Peyer's patch (tissue), 4 donors: ENCODE data around the gene ZNF608. TPM values are rescaled to one million over a fixed set of nuclear protein-coding genes. Genes with fewer than 3 reads are reported as not detected.

Experiments used
- DNase-seq, 3 donors: peaks; one replicate each; pipeline ENCODE4 v3.0.0-alpha.2; 2017 to 2019
- H3K27ac ChIP-seq, 4 donors: fragments of 200-600 bp; sonication (generic); one replicate each; pipeline ENCODE4 v1.5.1; 2016 to 2019
- H3K27me3 ChIP-seq, 2 donors: fragments of 200-600 bp; sonication (generic); one replicate each; pipeline ENCODE4 v1.5.1; 2019
- H3K36me3 ChIP-seq, 3 donors: fragments of 200-600 bp; sonication (generic); one replicate each; pipeline ENCODE4 v1.5.1; 2016 to 2019
- H3K4me1 ChIP-seq, 4 donors: fragments of 200-600 bp; sonication (generic); one replicate each; pipeline ENCODE4 v1.5.1; 2016 to 2019
- H3K4me3 ChIP-seq, 4 donors: fragments of 200-600 bp; sonication (generic); 1 replicate in 3 of 4; 2 replicates in 1 of 4; pipeline ENCODE4 v1.5.1; 2016 to 2019; ENCODE audit warnings: mild to moderate bottlenecking in 1 of 4
- H3K9me3 ChIP-seq, 4 donors: fragments of 200-600 bp; sonication (generic); one replicate each; pipeline ENCODE4 v1.5.1; 2016 to 2019; ENCODE audit warnings: mild to moderate bottlenecking in 1 of 4
- POLR2A ChIP-seq, 2 donors: fragments of 450-650 bp; IDR thresholded peaks; one replicate each; pipeline ENCODE4 v1.5.1; 2017; ENCODE audit warnings: antibody characterized with exemption in 2 of 2, mild to moderate bottlenecking in 2 of 2, moderate library complexity in 2 of 2
- total RNA-seq, 4 donors: library from RNA; depleted of rRNA; stranded (reverse); fragments of >200 nt; gene quantifications; one replicate each; pipeline ENCODE4 v1.1.0, GENCODE V29; 2016
- TF ChIP-seq, protein P1 (sequence below), 6 experiments: fragments of 450-650 bp in 4 of 6; fragments of 200-600 bp in 2 of 6; sonication (generic) in 1 of 6; IDR thresholded peaks; one replicate each; pipeline ENCODE4 v1.5.1; 2017 to 2019; ENCODE audit warnings: antibody characterized with exemption in 6 of 6, mild to moderate bottlenecking in 3 of 6, moderate library complexity in 1 of 6

The ZNF608 gene
- total RNA-seq, 4 donors from 2014 or later, result 19.8 to 85.8 (median 35.3) TPM

DNA sequence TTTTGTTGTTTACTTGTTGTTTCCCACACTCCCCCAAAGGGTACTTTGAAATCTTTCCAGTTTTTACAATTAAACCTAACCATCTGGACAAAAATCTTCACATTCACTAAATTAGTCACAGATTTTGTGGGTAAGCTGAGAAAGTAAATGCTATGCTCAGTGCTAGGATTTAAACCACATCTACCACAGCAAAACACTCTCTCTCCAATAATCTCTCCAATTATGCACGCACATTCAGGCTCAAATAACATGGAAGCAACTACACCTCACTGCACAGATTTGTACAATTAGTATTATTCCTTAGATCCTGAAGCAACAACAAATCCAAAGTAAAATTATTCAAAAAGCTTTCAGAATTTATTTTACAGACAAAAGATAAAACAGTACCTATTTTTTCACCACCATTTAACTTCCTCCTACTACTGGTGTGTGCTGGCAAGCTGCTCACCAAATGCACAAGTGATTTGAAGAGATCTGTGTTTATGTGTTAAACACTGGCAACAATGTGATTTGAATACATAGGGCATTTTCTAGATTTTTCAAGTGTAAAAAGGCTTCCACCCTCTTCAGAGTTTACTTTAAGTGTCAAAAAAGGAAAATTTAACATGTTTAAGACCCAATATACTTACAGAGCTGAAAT lies 16.6 kb downstream of the ZNF608 start:
- no peaks in the 10 kb centered on the region for H3K36me3 ChIP-seq
- TF ChIP-seq, protein P1, sequence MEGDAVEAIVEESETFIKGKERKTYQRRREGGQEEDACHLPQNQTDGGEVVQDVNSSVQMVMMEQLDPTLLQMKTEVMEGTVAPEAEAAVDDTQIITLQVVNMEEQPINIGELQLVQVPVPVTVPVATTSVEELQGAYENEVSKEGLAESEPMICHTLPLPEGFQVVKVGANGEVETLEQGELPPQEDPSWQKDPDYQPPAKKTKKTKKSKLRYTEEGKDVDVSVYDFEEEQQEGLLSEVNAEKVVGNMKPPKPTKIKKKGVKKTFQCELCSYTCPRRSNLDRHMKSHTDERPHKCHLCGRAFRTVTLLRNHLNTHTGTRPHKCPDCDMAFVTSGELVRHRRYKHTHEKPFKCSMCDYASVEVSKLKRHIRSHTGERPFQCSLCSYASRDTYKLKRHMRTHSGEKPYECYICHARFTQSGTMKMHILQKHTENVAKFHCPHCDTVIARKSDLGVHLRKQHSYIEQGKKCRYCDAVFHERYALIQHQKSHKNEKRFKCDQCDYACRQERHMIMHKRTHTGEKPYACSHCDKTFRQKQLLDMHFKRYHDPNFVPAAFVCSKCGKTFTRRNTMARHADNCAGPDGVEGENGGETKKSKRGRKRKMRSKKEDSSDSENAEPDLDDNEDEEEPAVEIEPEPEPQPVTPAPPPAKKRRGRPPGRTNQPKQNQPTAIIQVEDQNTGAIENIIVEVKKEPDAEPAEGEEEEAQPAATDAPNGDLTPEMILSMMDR (IDR thresholded peaks at IDR 0.05), result no peak
- no peak for TF ChIP-seq POLR2A (IDR thresholded peaks at IDR 0.05)
- no peaks in the 10 kb centered on the region for H3K9me3 ChIP-seq
- no peak for DNase-seq
- H3K27me3 ChIP-seq, result no peaks in the 10 kb centered on the region
- H3K4me3 ChIP-seq, result no peak overlapping the region
- H3K4me1 ChIP-seq, result peaks cover 0 to 3% (median 0%) of the 10 kb centered on the region in 4 donors
- no peak overlapping the region for H3K27ac ChIP-seq

DNA sequence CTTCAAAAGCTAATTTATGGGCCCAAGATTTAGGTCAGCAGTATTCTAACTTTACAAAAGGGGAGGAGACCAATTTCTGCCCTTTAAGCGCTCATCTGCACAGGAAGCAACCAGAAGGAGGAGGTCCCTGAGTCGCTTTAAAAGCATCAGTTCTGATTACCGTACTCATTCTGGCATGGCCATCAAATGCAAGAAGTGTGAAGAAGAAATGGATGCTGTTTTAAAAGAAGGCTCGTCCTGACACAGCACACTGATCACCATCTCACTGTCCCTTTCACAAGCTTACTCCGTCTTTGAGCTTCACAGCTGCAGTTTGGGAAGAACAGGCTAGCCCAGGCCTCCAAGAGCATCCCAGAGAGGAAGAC lies 17.5 kb downstream of the ZNF608 start:
- DNase-seq, result no peak
- Histone ChIP-seq H3K9me3 (no peaks in the 10 kb centered on the region), H3K4me1 (peaks cover 0 to 3% (median 0%) of the 10 kb centered on the region in 4 donors), H3K27ac (no peak overlapping the region), H3K4me3 (no peak overlapping the region), H3K36me3 (no peaks in the 10 kb centered on the region), H3K27me3 (no peaks in the 10 kb centered on the region)
- no peak for TF ChIP-seq POLR2A (IDR thresholded peaks at IDR 0.05)
- TF ChIP-seq, protein P1 (IDR thresholded peaks at IDR 0.05), result no peak

DNA sequence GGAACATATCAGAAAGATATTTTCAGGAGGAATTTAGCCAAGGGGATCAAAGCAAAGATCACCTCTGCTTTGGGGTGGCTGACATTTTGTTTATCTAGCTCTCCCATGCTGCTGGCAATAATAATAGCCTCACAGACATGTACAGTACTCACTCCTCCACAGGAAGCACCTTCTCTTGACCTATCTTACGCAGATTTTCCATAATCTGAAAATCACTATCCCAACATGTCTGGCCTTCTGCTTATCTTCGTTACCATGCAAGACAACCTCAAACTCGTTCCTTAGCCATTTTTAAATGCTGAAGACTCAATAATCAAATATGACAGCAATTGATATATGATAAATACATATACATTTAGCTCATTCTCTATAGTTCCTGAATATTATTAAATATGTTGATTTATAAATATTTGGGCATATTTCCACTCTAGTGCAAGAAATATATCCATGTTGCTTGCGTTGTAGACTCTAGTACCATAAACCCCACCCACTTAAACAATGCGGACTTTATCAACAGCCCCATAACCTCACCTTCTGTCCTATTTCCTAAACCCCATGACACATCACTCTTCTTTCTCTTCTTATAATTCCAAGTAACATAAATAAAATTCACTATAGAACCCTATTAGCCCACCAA lies 18.0 kb downstream of the ZNF608 start:
- peaks cover 0 to 3% (median 0%) of the 10 kb centered on the region in 4 donors for H3K4me1 ChIP-seq
- TF ChIP-seq, protein P1 (IDR thresholded peaks at IDR 0.05), result no peak
- TF ChIP-seq POLR2A (IDR thresholded peaks at IDR 0.05), result no peak

DNA sequence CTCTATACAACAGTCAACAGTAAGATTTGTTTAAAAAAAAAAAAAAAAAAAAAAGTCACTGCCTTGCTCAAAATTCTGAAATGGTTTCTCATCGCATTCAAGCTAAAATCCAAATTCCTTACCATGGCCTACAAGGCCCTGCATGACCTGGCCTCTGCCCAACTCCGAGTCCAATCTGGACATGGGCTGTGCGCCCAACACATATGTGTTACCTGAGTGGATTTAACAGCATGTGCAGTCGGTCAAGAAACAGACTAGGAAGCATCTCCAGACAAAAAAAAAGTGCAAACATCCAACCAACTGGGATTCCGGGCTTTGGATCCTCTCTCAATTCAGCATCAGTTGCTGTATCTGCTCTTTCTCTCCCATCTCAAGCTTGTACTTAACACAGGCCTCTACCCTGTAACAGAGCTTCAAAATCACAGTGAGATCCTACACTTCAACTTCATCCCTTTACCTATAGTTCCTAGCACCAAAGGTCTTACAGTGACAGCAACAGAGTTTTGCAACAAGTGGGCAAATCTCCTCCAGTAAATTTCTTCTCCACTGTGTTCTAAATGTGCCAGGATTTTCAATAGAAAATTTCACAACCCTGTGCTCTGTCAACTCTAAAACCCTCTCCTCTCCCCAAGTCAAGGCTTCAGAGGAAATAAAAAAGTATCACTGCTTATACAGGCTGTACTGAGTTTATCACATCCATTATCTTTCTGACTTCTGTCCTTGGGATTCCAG lies 19.6 kb downstream of the ZNF608 start:
- H3K36me3 ChIP-seq, result no peaks in the 10 kb centered on the region
- peaks cover 0 to 3% (median 0%) of the 10 kb centered on the region in 4 donors for H3K4me1 ChIP-seq
- no peak for TF ChIP-seq POLR2A (IDR thresholded peaks at IDR 0.05)
- TF ChIP-seq, protein P1 (IDR thresholded peaks at IDR 0.05), result no peak
- H3K27me3 ChIP-seq, result no peaks in the 10 kb centered on the region
- no peaks in the 10 kb centered on the region for H3K9me3 ChIP-seq
- H3K4me3 ChIP-seq, result no peak overlapping the region
- DNase-seq, result no peak
- no peak overlapping the region for H3K27ac ChIP-seq

More for the DNA sequence above, 18.0 kb downstream of the ZNF608 start:
- Histone ChIP-seq H3K36me3 (no peaks in the 10 kb centered on the region), H3K9me3 (no peaks in the 10 kb centered on the region), H3K27me3 (no peaks in the 10 kb centered on the region), H3K4me3 (no peak overlapping the region), H3K27ac (no peak overlapping the region)
- no peak for DNase-seq

DNA sequence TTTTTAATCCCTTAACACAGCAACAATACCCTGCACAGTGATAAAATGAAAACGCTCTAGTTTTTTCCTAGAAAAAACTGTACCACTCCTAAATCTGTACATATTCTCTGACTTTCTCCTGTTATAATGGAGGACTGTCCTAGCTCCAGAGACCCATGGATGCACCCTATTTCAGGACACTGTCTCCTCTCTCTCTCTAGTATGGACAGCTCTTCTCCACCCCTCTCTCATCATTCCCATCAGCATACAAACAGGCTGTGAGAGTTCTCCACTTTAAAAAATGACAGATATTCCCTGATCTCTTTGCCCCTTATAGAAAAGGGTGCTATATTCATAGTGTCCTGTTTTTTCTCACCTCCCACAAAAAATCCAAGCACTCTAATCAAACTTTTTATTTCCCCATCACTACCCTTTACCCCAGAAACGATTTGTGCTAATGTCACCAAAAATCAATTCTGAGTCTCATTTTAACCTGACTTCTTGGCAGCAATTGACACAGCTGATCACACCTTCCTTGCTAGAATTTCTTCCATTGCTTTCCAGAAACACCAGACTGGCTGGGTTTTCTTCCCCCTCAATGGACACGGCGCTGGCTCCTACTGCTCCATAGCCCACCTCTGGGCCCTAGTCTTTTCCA lies 20.7 kb downstream of the ZNF608 start:
- DNase-seq, result no peak
- H3K9me3 ChIP-seq, result no peaks in the 10 kb centered on the region
- TF ChIP-seq, protein P1 (IDR thresholded peaks at IDR 0.05), result no peak
- no peak for TF ChIP-seq POLR2A (IDR thresholded peaks at IDR 0.05)
- no peaks in the 10 kb centered on the region for H3K36me3 ChIP-seq
- H3K27me3 ChIP-seq, result no peaks in the 10 kb centered on the region
- H3K27ac ChIP-seq, result no peak overlapping the region
- H3K4me3 ChIP-seq, result no peak overlapping the region
- no peaks in the 10 kb centered on the region for H3K4me1 ChIP-seq
